ENCODE measurements around the gene COL6A1.

The COL6A1 gene

DNA sequence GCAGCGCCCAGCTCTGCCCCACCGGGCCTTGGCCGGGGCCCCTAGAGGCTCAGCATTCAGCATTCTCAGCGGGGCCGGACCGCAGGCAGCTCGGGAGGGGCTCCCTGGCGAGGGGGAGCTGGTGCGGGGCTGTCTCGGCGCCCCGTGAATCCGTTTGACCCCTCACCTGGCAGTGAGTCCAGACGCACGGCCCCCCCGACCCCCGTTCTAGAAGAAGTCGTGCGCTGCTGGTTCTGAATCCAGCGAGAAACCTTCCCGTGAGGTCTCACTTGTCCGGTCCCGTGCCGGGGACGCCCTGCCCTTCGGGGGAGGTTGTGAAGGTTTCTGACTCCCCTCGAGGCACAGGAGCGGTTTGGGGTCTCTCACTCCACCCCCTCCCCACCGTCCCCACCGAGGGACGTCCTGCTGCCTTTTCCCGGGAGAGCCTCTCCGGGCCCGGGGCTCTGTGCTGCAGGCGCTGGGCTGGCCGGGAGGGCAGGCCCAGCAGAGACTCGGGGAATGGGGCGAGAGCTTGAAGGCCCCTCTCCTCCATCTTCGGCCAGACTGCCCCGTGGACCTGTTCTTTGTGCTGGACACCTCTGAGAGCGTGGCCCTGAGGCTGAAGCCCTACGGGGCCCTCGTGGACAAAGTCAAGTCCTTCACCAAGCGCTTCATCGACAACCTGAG is 655 bp downstream of the COL6A1 start:
- peak in 1 of 2 donors; percentile 8 for ATAC-seq

DNA sequence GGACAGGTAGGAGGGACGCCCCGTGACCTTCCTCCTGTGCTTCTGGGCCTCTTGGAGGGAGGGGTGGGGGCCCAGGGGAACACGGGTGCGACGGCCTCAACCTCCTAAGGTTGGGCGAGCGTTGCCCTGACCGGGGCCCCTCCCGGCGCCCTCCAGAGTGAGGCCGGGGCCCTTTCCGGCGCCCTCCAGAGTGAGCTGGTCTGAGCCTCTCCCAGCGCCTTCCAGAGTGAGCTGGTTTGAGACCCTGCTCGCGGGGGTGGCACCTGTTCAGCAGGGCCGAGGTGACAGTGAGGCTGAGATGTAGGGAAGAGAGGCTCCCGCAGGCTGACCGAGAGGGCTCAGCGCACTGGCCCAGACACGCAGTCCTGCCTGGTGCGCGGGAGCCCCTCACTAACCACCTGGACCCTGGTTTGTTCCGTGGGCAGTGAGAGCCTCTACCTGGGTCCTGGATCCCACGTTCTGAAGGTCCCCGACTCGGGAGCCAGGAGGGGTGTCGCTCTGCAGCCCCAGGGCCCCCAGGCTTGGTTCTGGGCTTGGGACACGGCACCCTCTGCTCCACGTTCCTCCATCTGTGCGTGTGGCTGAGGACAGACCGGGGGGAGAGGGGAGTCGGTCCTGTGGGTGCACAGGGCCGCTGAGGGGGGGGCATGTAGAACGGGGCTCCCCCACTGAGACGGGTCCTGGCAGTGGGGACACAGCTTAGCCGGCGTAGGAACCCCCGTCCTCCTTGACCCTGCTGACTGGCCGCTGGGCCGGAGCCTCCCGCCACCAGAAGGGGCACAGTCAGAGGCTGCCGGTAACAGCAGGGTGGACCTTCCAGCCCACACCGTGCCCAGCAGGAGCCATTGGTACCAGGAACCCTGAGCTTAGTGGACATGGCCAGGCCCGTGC is 1.4 kb downstream of the COL6A1 start:
- ATAC-seq = no peak

GRCh38 chr21:45983649-45983965 is 2.0 kb downstream of the COL6A1 start:
- ATAC-seq = no peak

GRCh38 chr21:45983981-45984551 is 2.5 kb downstream of the COL6A1 start:
- no peak for ATAC-seq

DNA sequence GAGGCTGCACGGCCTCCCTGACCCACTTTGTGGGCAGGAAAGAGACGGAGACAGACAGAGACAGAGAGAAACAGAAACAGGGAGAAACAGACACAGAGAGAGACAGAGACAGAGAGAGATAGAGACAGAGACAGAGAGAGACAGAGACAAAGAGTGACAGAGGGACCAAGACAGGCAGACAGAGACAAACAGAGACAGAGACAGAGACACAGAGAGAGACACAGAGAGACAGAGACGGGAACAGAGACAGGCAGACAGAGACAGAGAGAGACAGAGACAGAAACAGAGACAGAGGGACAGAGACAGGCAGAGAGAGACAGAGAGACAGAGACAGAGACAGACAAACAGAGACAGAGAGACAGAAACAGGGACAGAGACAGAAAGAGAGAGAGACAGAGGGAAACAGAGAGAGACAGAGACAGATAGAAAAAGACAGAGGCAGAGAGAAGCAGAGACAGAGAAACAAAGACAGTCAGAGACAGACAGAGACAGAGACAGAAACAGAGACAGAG is 3.1 kb downstream of the COL6A1 start:
- no peak for ATAC-seq

- ATAC-seq = no peak
Measured at GRCh38 chr21:45985471-45986315, 4.1 kb downstream of the COL6A1 start.

- no peak for ATAC-seq
Measured at GRCh38 chr21:45986316-45987051, 4.9 kb downstream of the COL6A1 start.

GRCh38 chr21:45987121-45987711 is 5.6 kb downstream of the COL6A1 start:
- ATAC-seq = no peak

GRCh38 chr21:45988366-45989347 is 7.1 kb downstream of the COL6A1 start:
- ATAC-seq = no peak

- ATAC-seq = no peak
Measured at GRCh38 chr21:45989355-45990048, 7.9 kb downstream of the COL6A1 start.

DNA sequence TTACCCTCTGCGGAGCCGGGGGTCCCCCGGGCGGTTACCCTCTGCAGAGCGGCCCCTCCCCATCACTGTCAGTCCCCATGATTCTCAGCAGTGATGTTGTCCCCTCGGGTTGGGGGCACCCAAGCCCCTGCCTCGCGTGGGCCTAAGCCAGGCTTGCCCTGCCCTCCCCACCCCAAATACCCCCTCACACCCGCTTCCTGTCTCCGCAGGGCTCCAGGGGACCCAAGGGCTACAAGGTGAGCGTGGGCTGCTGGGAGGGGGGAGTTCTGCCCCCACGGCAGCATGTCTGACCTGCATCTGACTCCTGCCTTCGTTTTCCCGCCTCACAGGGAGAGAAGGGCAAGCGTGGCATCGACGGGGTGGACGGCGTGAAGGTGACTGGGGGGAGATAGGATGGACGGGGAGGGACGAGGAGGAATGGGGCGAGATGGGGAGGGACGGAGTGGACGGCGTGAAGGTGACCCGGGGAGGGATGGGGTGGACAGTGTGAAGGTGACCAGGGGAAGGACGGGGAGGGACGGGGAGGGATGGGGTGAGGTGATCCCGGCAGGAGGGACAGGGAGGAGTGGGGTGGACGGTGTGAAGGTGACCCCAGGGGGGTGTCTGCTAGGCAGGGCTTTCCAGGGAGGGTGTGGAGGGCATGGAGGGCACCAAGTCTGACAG is 8.6 kb downstream of the COL6A1 start:
- ATAC-seq = no peak

- ATAC-seq = no peak
Measured at GRCh38 chr21:45990741-45991605, 9.4 kb downstream of the COL6A1 start.

DNA sequence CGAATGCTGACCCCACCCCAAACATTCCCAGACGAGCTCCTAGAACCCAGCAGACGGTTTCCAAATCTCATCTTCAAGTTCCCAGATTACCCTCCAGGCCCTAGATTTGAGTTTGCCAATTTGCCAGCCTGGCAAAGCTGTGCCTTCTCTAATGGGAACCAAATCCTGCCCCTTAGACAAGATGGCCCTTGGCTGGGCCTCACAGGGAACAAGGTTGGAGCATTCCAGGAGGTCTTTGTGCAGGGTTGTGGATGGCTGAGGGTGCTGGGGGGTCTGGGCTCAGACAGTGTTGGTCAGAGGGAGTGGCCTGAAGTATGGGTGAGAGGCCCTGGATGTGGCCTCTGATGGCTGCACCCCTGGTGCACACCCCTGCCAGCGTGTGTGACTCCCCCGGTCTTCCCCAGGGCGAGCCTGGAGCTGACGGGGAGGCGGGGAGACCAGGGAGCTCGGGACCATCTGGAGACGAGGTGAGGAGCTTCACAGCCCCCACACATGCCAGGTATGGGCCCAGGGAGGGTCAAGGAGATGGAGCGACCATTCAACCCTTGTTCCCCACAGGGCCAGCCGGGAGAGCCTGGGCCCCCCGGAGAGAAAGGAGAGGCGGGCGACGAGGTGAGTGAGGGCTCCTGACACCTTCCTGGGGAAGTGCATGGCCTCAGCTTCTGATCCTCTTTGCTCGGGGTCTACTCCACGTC is 10.2 kb downstream of the COL6A1 start:
- no peak for ATAC-seq

- no peak for ATAC-seq
Measured at GRCh38 chr21:45992301-45993209, 11.0 kb downstream of the COL6A1 start.

DNA sequence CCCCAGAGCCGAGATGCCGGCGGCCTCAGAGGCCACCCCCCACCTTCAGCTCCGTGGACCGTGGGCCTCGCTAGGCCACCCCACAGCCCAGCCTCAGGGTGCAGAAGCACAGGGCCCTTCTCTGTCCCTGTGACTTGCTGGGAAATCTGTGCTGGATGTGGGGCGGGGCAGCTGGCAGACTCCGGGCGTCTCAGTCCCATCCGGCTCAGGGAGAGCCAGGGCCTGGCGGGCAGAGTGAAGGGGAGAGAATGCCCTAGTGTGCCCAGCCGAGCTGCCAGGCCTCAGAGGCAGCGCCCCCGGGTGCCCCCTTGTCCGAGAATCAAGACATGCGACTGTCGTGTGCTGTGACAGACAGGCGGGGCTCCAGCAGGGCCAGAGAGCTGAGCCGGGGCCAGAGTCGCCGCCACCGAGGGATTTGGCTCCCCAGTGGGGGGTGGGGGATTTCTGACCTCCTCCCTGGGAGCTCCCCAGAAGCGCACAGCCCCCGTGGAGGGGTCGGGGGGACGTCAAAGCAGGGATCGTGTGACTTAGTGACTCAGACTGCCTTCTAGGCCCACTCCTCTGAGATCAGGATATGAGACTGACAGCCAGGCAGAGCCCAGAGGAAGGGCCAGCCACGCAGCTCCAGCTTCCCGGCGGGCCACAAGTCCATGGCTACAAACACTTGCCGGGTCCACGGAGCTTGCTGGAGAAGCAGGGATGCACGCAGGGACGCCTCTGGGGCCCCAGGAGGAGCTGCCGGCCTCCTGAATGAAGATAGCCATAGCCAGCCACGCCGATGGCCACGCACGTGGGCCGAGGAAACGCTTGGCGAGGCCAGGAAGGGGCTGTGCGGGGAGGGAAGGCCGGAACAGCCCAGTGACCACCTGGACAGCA is 11.9 kb downstream of the COL6A1 start:
- no peak for ATAC-seq

Measured in activated CD4-positive, CD25-positive, alpha-beta regulatory T cell treated with anti-CD3 and anti-CD28 coated beads, Interleukin-2, amount 50 U/mL, for 24 hours (primary cell).